PC-3 (cell line): ENCODE results near the gene PARN. TPM values are rescaled to one million over a fixed set of nuclear protein-coding genes. Genes with fewer than 3 reads are reported as not detected.
"Not testable (repeated sequence)": the region's sequence is repeated elsewhere in the genome, so short reads cannot be mapped to it uniquely, and the experiment has no call there.

Experiments
- ATAC-seq: fragments of 200-7000 bp; cut with Tn5 transposase; 2 replicates; pipeline ENCODE4 v1.9.1; 2020; ENCODE audit warnings: mild to moderate bottlenecking, moderate library complexity
- BruUV-seq: library from RNA; stranded (reverse); fragments of 400-500 nt; replicated peaks from 2 replicates; lab custom pipeline; 2021; lab: Mats Ljungman, UMichigan
- CTCF ChIA-PET: fragments of 300-600 bp; sonication (Branson Sonifier 250); formaldehyde crosslinking; loops from one replicate; lab custom pipeline; 2022; ENCODE audit warnings: antibody characterized with exemption; lab: Charles Lee
- POLR2A ChIA-PET: fragments of 300-600 bp; sonication (Branson Sonifier 250); formaldehyde crosslinking; loops from one replicate; lab custom pipeline; 2022; ENCODE audit warnings: antibody characterized with exemption; ENCODE audit not compliant: unreplicated experiment; lab: Charles Lee
- DNase-seq: peaks from one replicate; pipeline ENCODE4 v3.0.0-alpha.2; 2015
- H2AFZ ChIP-seq: fragments of 300-600 bp; sonication (generic); 2 replicates; pipeline ENCODE4 v1.6.0; 2016; ENCODE audit warnings: antibody characterized with exemption, low read length
- H3F3A ChIP-seq: fragments of 300-600 bp; sonication (generic); one replicate; pipeline ENCODE4 v1.6.0; 2017; ENCODE audit warnings: antibody characterized with exemption, low read length, control low read depth, mild to moderate bottlenecking; ENCODE audit not compliant: unreplicated experiment
- H3K27ac ChIP-seq: fragments of 300-600 bp; sonication (generic); 2 replicates; pipeline ENCODE4 v1.5.1; 2016; ENCODE audit warnings: mild to moderate bottlenecking, low read length
- H3K27me3 ChIP-seq: fragments of 300-600 bp; sonication (generic); 2 replicates; pipeline ENCODE4 v1.6.1; 2016; ENCODE audit warnings: low read length, mixed read lengths
- H3K36me3 ChIP-seq: fragments of 300-600 bp; sonication (generic); 2 replicates; pipeline ENCODE4 v1.6.1; 2016; ENCODE audit warnings: low read depth, mixed run types, low read length, mixed read lengths
- H3K4me1 ChIP-seq: fragments of 300-600 bp; sonication (generic); 2 replicates; pipeline ENCODE4 v1.5.1; 2016; ENCODE audit warnings: low read length; ENCODE audit not compliant: insufficient read depth
- H3K4me2 ChIP-seq: fragments of 300-600 bp; sonication (generic); 2 replicates; pipeline ENCODE4 v1.6.0; 2016; ENCODE audit warnings: low read length
- H3K4me3 ChIP-seq: fragments of 300-600 bp; sonication (generic); 2 replicates; pipeline ENCODE4 v1.5.1; 2016; ENCODE audit warnings: mild to moderate bottlenecking, low read length, mixed read lengths
- H3K79me2 ChIP-seq: fragments of 300-600 bp; sonication (generic); 2 replicates; pipeline ENCODE4 v1.6.1; 2017; ENCODE audit warnings: low read length, mixed read lengths
- H3K9ac ChIP-seq: fragments of 300-600 bp; sonication (generic); 2 replicates; pipeline ENCODE4 v1.6.0; 2016; ENCODE audit warnings: mild to moderate bottlenecking, low read length
- H3K9me2 ChIP-seq: fragments of 300-600 bp; sonication (generic); replicated peaks from 2 replicates; pipeline ENCODE4 v1.6.1; 2016; ENCODE audit warnings: mixed run types, low read length, mixed read lengths
- H3K9me3 ChIP-seq: fragments of 300-600 bp; sonication (generic); 2 replicates; pipeline ENCODE4 v1.6.1; 2016; ENCODE audit warnings: low read length, mixed read lengths
- H4K20me1 ChIP-seq: fragments of 300-600 bp; sonication (generic); 2 replicates; pipeline ENCODE4 v1.6.1; 2016; ENCODE audit warnings: low read length, mixed read lengths
- EZH2 ChIP-seq: fragments of 300-600 bp; sonication (generic); IDR thresholded peaks from one replicate; pipeline ENCODE4 v1.6.1; 2017; ENCODE audit warnings: antibody characterized with exemption, mild to moderate bottlenecking, low read length; ENCODE audit not compliant: unreplicated experiment
- EZH2phosphoT487 ChIP-seq: fragments of 300-600 bp; sonication (generic); IDR thresholded peaks from 2 replicates; pipeline ENCODE4 v1.6.1; 2018; ENCODE audit warnings: mild to moderate bottlenecking, antibody characterized with exemption, low read length, borderline replicate concordance
- intact Hi-C: fragments of 100-400 bp; cut with micrococcal nuclease; formaldehyde crosslinking; loops from 2 replicates; pipeline ENCODE4 v1.9.0; 2023
- total RNA-seq: library from RNA; depleted of rRNA; stranded (reverse); fragments of >200 nt; gene quantifications from 2 replicates; pipeline ENCODE4 v1.2.3, GENCODE V29; 2014
- TF ChIP-seq, protein P1 (sequence below): fragments of 300-600 bp; sonication (generic); conservative IDR thresholded peaks from 2 replicates; pipeline ENCODE4 v1.5.1; 2017; ENCODE audit warnings: antibody characterized with exemption, low read depth, mild to moderate bottlenecking, low read length

The PARN gene
- total RNA-seq, 1 experiment from 2014 or later: 34.7 TPM

- no peaks in the 10 kb centered on the region for H3F3A ChIP-seq
- peaks cover 5% of the 10 kb centered on the region; the same call in 1 of the 2 replicates for H3K36me3 ChIP-seq
- BruUV-seq: no TSS peak
- no peaks in the 10 kb centered on the region for H3K79me2 ChIP-seq
- H3K4me2 ChIP-seq: no peak overlapping the region
- no peak overlapping the region for H2AFZ ChIP-seq
- TF ChIP-seq EZH2phosphoT487: no peak
- no peak for TF ChIP-seq EZH2
- H3K9me3 ChIP-seq: no peaks in the 10 kb centered on the region
- no peak overlapping the region for H3K9ac ChIP-seq
- CTCF ChIA-PET: no interaction called here
- no peak overlapping the region for H3K27ac ChIP-seq
- H3K9me2 ChIP-seq: no peaks in the 10 kb centered on the region
- no peak overlapping the region for H3K4me3 ChIP-seq
- no peaks in the 10 kb centered on the region for H3K27me3 ChIP-seq
- POLR2A ChIA-PET: interaction anchor here (0.5 kb wide), 1 partner anchor 58 kb away, joined by 3 read pairs; no protein-coding TSS in a partner anchor
- ATAC-seq (no peak), DNase-seq (no peak)
- no peaks in the 10 kb centered on the region for H3K4me1 ChIP-seq
- H4K20me1 ChIP-seq: no peaks in the 10 kb centered on the region
- intact Hi-C loops: no loop called here
Measured at GRCh38 chr16:14548933-14549788, 80.9 kb downstream of the PARN start.

DNA sequence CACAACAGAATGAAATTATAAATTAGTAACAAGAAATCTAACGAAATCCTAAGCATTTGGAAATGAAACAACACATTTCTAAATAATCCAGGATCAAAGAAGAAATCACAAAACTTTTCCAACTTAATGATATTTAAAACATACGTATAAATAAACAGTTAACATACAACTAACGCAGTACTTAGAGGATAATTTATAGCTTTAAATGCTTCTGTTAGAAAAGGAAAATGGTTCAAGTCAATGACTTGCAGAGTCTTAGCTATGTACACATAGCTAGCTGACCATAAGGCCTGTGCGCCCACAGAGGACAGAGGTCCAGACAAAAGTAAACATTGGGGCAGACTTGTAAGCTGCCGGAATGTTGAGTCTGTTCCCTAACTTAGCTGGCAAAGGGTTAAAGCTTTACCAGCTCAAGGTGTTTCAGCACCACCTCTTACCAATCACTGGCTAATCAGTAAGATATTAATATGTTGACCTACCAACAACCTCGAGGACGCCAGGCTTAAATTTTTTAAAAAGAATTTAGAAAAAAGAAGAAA lies 84.6 kb downstream of the PARN start:
- Histone ChIP-seq H3K9me2 (no peaks in the 10 kb centered on the region), H3F3A (no peaks in the 10 kb centered on the region), H3K27ac (no peak overlapping the region), H3K9ac (no peak overlapping the region), H3K9me3 (no peaks in the 10 kb centered on the region), H3K27me3 (no peaks in the 10 kb centered on the region), H3K4me3 (no peak overlapping the region), H4K20me1 (no peaks in the 10 kb centered on the region), H3K4me2 (no peak overlapping the region), H3K4me1 (no peaks in the 10 kb centered on the region), H3K79me2 (no peaks in the 10 kb centered on the region), H3K36me3 (no peaks in the 10 kb centered on the region; the same call in 1 of the 2 replicates), H2AFZ (no peak overlapping the region)
- ATAC-seq: no peak
- no TSS peak for BruUV-seq
- CTCF ChIA-PET: no interaction called here
- TF ChIP-seq, protein P1, sequence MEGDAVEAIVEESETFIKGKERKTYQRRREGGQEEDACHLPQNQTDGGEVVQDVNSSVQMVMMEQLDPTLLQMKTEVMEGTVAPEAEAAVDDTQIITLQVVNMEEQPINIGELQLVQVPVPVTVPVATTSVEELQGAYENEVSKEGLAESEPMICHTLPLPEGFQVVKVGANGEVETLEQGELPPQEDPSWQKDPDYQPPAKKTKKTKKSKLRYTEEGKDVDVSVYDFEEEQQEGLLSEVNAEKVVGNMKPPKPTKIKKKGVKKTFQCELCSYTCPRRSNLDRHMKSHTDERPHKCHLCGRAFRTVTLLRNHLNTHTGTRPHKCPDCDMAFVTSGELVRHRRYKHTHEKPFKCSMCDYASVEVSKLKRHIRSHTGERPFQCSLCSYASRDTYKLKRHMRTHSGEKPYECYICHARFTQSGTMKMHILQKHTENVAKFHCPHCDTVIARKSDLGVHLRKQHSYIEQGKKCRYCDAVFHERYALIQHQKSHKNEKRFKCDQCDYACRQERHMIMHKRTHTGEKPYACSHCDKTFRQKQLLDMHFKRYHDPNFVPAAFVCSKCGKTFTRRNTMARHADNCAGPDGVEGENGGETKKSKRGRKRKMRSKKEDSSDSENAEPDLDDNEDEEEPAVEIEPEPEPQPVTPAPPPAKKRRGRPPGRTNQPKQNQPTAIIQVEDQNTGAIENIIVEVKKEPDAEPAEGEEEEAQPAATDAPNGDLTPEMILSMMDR: no peak
- POLR2A ChIA-PET: no interaction called here
- intact Hi-C loops: no loop called here
- no peak for DNase-seq

GRCh38 chr16:14544846-14545245 lies 85.2 kb downstream of the PARN start:
- H3K4me1 ChIP-seq, BruUV-seq, H3K79me2 ChIP-seq, intact Hi-C loops, H3K9me2 ChIP-seq, DNase-seq, CTCF ChIA-PET, H3K36me3 ChIP-seq, ATAC-seq, H2AFZ ChIP-seq, POLR2A ChIA-PET, H3K27ac ChIP-seq, H3K9me3 ChIP-seq, H3K4me3 ChIP-seq, H3K9ac ChIP-seq, H3K4me2 ChIP-seq, H3K27me3 ChIP-seq, H4K20me1 ChIP-seq, H3F3A ChIP-seq: not testable (repeated sequence)
